Gastrocnemius medialis (tissue), 4 donors: ENCODE results near the gene TARS3.

Experiments used
- CTCF ChIP-seq, 5 experiments: fragments of 450-650 bp in 3 of 5; fragments of 200-600 bp in 2 of 5; sonication (generic) in 2 of 5; IDR thresholded peaks in 4 of 5; conservative IDR thresholded peaks in 1 of 5; 1 replicate in 4 of 5; 2 replicates in 1 of 5; pipeline ENCODE4 v1.5.1; 2016 to 2019; ENCODE audit warnings: antibody characterized with exemption in 5 of 5, mild to moderate bottlenecking in 3 of 5, moderate library complexity in 3 of 5
- POLR2A ChIP-seq, 2 donors: fragments of 450-650 bp; IDR thresholded peaks; one replicate each; pipeline ENCODE4 v1.6.1; 2017; ENCODE audit warnings: antibody characterized with exemption in 2 of 2, mild to moderate bottlenecking in 2 of 2, moderate library complexity in 2 of 2

- TF ChIP-seq CTCF (IDR thresholded peaks at IDR 0.05 in 4 of 5, conservative IDR thresholded peaks at IDR 0.05 in 1 of 5) (no peak), POLR2A (IDR thresholded peaks at IDR 0.05) (no peak)
Observed at GRCh38 chr15:101697488-101697887, 26.8 kb downstream of the TARS3 start.
